Caco-2 (cell line): ENCODE results near the gene TPCN1. TPM values are rescaled to one million over a fixed set of nuclear protein-coding genes. Genes with fewer than 3 reads are reported as not detected.
A peak's percentile ranks its signal among the peaks of the same experiment; 100 is the strongest.

Source experiments
- BruUV-seq: library from RNA; stranded (reverse); fragments of 400-500 nt; replicated peaks from 2 replicates; lab custom pipeline; 2021; lab: Mats Ljungman, UMichigan
- CTCF ChIA-PET: fragments of 300-600 bp; sonication (Branson Sonifier 250); formaldehyde crosslinking; loops from one replicate; lab custom pipeline; 2022; ENCODE audit warnings: antibody characterized with exemption; lab: Charles Lee
- POLR2A ChIA-PET: fragments of 300-600 bp; sonication (Branson Sonifier 250); formaldehyde crosslinking; loops from one replicate; lab custom pipeline; 2022; ENCODE audit warnings: antibody characterized with exemption; lab: Charles Lee
- DNase-seq, 2 experiments: peaks; one replicate each; pipeline versions ENCODE4 v3.0.0 to v3.0.0-alpha.2; 2020 to 2022
- H3K27me3 ChIP-seq: replicated peaks from 2 replicates; pipeline ENCODE4 v1.6.0; 2011; ENCODE audit warnings: low read length; ENCODE audit not compliant: control insufficient read depth, insufficient read depth
- H3K36me3 ChIP-seq: 2 replicates; pipeline ENCODE4 v1.5.1; 2011; ENCODE audit warnings: low read length; ENCODE audit not compliant: control insufficient read depth, insufficient read depth
- H3K4me1 ChIP-seq: fragments of 250-450 bp; sonication (Bioruptor Pico); 2 replicates; pipeline ENCODE4 v1.5.1; 2020; ENCODE audit warnings: mild to moderate bottlenecking
- H3K4me3 ChIP-seq: 2 replicates; pipeline ENCODE4 v1.5.1; 2011; ENCODE audit warnings: low read depth, mild to moderate bottlenecking, control low read depth, low read length
- H3K9me3 ChIP-seq: fragments of 250-450 bp; sonication (Bioruptor Pico); 2 replicates; pipeline ENCODE4 v1.5.1; 2020; ENCODE audit warnings: mild to moderate bottlenecking, moderate library complexity
- H3K27ac Mint-ChIP-seq: one replicate; pipeline ENCODE4 v1.8.0; 2022; ENCODE audit warnings: mixed read lengths; ENCODE audit not compliant: unreplicated experiment
- H3K27me3 Mint-ChIP-seq: one replicate; pipeline ENCODE4 v1.8.0; 2022; ENCODE audit warnings: mixed read lengths; ENCODE audit not compliant: insufficient read depth, unreplicated experiment
- H3K36me3 Mint-ChIP-seq: one replicate; pipeline ENCODE4 v1.8.0; 2022; ENCODE audit warnings: mild to moderate bottlenecking, mixed read lengths; ENCODE audit not compliant: insufficient read depth, unreplicated experiment
- H3K4me1 Mint-ChIP-seq: one replicate; pipeline ENCODE4 v1.8.0; 2022; ENCODE audit warnings: low read depth, mixed read lengths; ENCODE audit not compliant: unreplicated experiment
- H3K4me3 Mint-ChIP-seq: one replicate; pipeline ENCODE4 v1.8.0; 2022; ENCODE audit warnings: mild to moderate bottlenecking, moderate library complexity, mixed read lengths; ENCODE audit not compliant: unreplicated experiment
- H3K9me3 Mint-ChIP-seq: one replicate; pipeline ENCODE4 v1.8.0; 2022; ENCODE audit warnings: mixed read lengths; ENCODE audit not compliant: unreplicated experiment
- intact Hi-C: fragments of 100-400 bp; cut with micrococcal nuclease; formaldehyde crosslinking; loops from one replicate; pipeline ENCODE4 v1.10.0; 2022; ENCODE audit not compliant: unreplicated experiment
- total RNA-seq: library from RNA; stranded (reverse); gene quantifications from 2 replicates; pipeline ENCODE4 v1.2.3, GENCODE V29; 2022
- TF ChIP-seq, protein P1 (sequence below), 2 experiments: fragments of 200-600 bp in 1 of 2; IDR thresholded peaks; 1 replicate in 1 of 2; 2 replicates in 1 of 2; pipeline versions ENCODE4 v1.5.1 to v1.8.0; 2011 to 2022; ENCODE audit warnings: antibody characterized with exemption in 1 of 2, control low read depth in 1 of 2, inconsistent platforms in 1 of 2, low read depth in 1 of 2, low read length in 1 of 2, mild to moderate bottlenecking in 1 of 2, moderate library complexity in 1 of 2; ENCODE audit not compliant: insufficient read depth in 1 of 2, severe bottlenecking in 1 of 2, unreplicated experiment in 1 of 2

The TPCN1 gene
- total RNA-seq, 1 experiment from 2014 or later, result 54.4 TPM

DNA sequence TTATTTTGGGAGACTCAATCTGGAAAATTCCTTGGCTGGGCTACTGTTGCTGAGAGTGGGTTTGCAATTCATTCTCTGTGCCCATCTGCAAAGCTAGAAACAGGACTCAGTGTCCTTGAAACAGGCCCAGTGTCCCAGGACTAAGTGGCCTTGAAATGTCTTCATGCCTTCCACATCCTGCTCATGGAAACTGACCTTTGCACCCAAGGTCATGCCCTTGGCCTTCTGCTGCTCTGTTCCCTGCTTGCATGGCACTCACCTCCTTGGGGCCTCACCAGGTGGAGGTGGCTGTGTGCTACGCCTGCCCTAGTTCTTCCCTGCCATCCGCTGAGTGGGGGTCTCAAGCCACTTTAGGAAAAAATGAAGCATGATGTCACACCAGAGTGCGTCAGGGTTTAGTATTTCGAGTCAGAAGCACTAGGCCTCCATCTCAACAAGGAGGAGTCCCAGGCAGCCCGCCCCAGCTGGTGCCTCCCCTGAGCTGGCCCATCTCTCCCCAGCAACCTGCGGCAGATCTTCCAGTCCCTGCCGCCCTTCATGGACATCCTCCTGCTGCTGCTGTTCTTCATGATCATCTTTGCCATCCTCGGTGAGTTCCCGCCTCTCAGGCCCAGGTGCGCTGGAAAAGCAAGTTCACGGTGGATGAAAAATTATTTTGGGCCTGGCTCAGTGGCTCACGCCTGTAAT lies 48.1 kb downstream of the TPCN1 start:
- TF ChIP-seq, protein P1, sequence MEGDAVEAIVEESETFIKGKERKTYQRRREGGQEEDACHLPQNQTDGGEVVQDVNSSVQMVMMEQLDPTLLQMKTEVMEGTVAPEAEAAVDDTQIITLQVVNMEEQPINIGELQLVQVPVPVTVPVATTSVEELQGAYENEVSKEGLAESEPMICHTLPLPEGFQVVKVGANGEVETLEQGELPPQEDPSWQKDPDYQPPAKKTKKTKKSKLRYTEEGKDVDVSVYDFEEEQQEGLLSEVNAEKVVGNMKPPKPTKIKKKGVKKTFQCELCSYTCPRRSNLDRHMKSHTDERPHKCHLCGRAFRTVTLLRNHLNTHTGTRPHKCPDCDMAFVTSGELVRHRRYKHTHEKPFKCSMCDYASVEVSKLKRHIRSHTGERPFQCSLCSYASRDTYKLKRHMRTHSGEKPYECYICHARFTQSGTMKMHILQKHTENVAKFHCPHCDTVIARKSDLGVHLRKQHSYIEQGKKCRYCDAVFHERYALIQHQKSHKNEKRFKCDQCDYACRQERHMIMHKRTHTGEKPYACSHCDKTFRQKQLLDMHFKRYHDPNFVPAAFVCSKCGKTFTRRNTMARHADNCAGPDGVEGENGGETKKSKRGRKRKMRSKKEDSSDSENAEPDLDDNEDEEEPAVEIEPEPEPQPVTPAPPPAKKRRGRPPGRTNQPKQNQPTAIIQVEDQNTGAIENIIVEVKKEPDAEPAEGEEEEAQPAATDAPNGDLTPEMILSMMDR (IDR thresholded peaks at IDR 0.05; ENCODE audit: insufficient read depth in 1 of 2, low read depth in 1 of 2, low read length in 1 of 2, severe bottlenecking in 1 of 2, unreplicated experiment in 1 of 2), result no peak
- no peak overlapping the region for H3K27ac Mint-ChIP-seq
- H3K4me3 Mint-ChIP-seq, result no peak overlapping the region
- H3K36me3 Mint-ChIP-seq, result peaks cover 15% of the 10 kb centered on the region
- Histone ChIP-seq H3K4me1 (peaks cover 12% of the 10 kb centered on the region), H3K4me3 (no peak overlapping the region), H3K36me3 (peaks cover 2% of the 10 kb centered on the region; the same call in 1 of the 2 replicates), H3K27me3 (no peaks in the 10 kb centered on the region), H3K9me3 (no peaks in the 10 kb centered on the region)
- DNase-seq, result no peak
- peaks cover 8% of the 10 kb centered on the region for H3K4me1 Mint-ChIP-seq
- H3K9me3 Mint-ChIP-seq, result no peaks in the 10 kb centered on the region
- no TSS peak for BruUV-seq
- CTCF ChIA-PET, result no interaction called here
- POLR2A ChIA-PET, result no interaction called here
- intact Hi-C loops, result no loop called here
- no peaks in the 10 kb centered on the region for H3K27me3 Mint-ChIP-seq

DNA sequence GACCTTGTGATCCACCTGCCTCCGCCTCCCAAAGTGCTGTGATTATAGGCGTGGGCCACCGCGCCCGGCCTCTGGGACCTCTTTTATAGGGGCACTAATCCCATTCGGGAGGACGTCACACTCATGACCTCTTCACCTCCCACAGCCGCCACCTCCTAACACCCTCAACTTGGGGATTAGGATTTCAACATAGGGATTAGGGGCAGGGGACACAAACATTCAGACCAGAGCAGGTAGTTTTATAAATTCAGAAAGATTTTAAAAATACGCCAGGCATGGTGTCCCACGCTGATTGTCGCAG lies 49.4 kb downstream of the TPCN1 start:
- ChIA-PET CTCF (no interaction called here), POLR2A (no interaction called here)
- no peak for DNase-seq
- Mint-ChIP-seq H3K9me3 (no peaks in the 10 kb centered on the region), H3K4me1 (peaks cover 8% of the 10 kb centered on the region), H3K27ac (no peak overlapping the region), H3K27me3 (no peaks in the 10 kb centered on the region), H3K4me3 (no peak overlapping the region), H3K36me3 (peaks cover 13% of the 10 kb centered on the region)
- intact Hi-C loops, result loop anchor here (5.0 kb wide), 1 partner anchor 73 kb away; no protein-coding TSS in a partner anchor
- peaks cover 2% of the 10 kb centered on the region; the same call in 1 of the 2 replicates for H3K36me3 ChIP-seq
- no peak overlapping the region for H3K4me3 ChIP-seq
- no peaks in the 10 kb centered on the region for H3K27me3 ChIP-seq
- no peaks in the 10 kb centered on the region for H3K9me3 ChIP-seq
- no TSS peak for BruUV-seq
- peaks cover 12% of the 10 kb centered on the region for H3K4me1 ChIP-seq
- TF ChIP-seq, protein P1 (IDR thresholded peaks at IDR 0.05; ENCODE audit: insufficient read depth in 1 of 2, low read depth in 1 of 2, low read length in 1 of 2, severe bottlenecking in 1 of 2, unreplicated experiment in 1 of 2), result no peak

DNA sequence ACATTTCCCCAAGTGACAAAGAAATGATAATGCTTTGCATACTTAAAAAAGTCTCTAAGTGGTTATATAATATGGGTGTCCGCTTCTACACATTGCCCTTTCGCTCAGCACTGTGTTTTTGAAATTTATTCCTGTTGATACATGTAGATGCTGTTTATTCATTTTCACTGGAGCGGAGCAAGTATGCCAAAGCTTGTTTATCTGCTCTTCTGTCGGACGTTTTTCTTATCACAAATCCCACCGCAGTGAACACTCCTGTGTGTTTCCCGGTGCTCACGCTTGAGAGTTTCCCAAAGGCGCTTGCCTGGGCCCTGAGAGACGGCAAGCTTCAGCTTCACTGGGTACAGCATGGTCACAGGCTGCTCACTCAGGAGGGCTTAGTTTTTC lies 50.2 kb downstream of the TPCN1 start:
- peaks cover 12% of the 10 kb centered on the region for H3K4me1 ChIP-seq
- H3K27me3 ChIP-seq, result no peaks in the 10 kb centered on the region
- H3K36me3 ChIP-seq, result peaks cover 2% of the 10 kb centered on the region; the same call in 1 of the 2 replicates
- Mint-ChIP-seq H3K27me3 (no peaks in the 10 kb centered on the region), H3K4me1 (peaks cover 8% of the 10 kb centered on the region), H3K36me3 (peaks cover 10% of the 10 kb centered on the region), H3K27ac (peak overlapping the region; percentile 81), H3K4me3 (no peak overlapping the region), H3K9me3 (no peaks in the 10 kb centered on the region)
- TF ChIP-seq, protein P1 (IDR thresholded peaks at IDR 0.05; ENCODE audit: insufficient read depth in 1 of 2, low read depth in 1 of 2, low read length in 1 of 2, severe bottlenecking in 1 of 2, unreplicated experiment in 1 of 2), result no peak
- DNase-seq, result no peak
- ChIA-PET CTCF (no interaction called here), POLR2A (no interaction called here)
- no peak overlapping the region for H3K4me3 ChIP-seq
- intact Hi-C loops, result loop anchor here (5.0 kb wide), 1 partner anchor 74 kb away; no protein-coding TSS in a partner anchor
- no TSS peak for BruUV-seq
- H3K9me3 ChIP-seq, result no peaks in the 10 kb centered on the region
